ENCODE data around the gene NR6A1.

DNA sequence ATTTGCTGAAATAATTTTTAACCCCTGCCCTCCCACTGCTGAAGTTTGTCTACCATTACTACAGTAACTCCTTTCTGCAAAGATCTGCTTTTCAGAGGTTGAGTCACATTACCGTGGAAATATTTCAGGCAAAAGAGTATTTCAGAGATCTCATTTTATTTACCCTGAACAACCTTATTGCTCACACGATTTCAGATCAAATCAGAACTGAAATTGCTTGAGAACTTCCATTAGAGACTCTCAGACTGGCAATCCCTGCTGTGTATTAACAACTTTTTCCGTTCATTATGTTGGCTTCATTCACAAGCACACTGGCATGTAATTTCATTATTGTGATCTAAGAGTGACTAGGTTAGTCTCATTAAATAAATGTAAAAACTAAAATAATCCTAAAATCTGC is 16.1 kb downstream of the NR6A1 start:
- TF ChIP-seq, protein P1, sequence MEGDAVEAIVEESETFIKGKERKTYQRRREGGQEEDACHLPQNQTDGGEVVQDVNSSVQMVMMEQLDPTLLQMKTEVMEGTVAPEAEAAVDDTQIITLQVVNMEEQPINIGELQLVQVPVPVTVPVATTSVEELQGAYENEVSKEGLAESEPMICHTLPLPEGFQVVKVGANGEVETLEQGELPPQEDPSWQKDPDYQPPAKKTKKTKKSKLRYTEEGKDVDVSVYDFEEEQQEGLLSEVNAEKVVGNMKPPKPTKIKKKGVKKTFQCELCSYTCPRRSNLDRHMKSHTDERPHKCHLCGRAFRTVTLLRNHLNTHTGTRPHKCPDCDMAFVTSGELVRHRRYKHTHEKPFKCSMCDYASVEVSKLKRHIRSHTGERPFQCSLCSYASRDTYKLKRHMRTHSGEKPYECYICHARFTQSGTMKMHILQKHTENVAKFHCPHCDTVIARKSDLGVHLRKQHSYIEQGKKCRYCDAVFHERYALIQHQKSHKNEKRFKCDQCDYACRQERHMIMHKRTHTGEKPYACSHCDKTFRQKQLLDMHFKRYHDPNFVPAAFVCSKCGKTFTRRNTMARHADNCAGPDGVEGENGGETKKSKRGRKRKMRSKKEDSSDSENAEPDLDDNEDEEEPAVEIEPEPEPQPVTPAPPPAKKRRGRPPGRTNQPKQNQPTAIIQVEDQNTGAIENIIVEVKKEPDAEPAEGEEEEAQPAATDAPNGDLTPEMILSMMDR (IDR thresholded peaks at IDR 0.05), result no peak
- TF ChIP-seq POLR2A (IDR thresholded peaks at IDR 0.05), result no peak
